GM12878 (cell line): ENCODE data around the gene CHPF2. TPM values are rescaled to one million over a fixed set of nuclear protein-coding genes. Genes with fewer than 3 reads are reported as not detected.

ENCODE experiments used
- CBFB ChIP-seq: IDR thresholded peaks from 2 replicates; pipeline ENCODE4 v1.6.1; 2016; ENCODE audit warnings: antibody characterized with exemption, low read depth
- NFIC ChIP-seq: IDR thresholded peaks from 2 replicates; pipeline ENCODE4 v1.6.1; 2012; ENCODE audit warnings: low read depth, mild to moderate bottlenecking, inconsistent platforms, low read length, moderate library complexity
- NFXL1 ChIP-seq: fragments of 450-650 bp; IDR thresholded peaks from 2 replicates; pipeline ENCODE4 v1.6.1; 2017; ENCODE audit warnings: antibody characterized with exemption, mild to moderate bottlenecking, borderline replicate concordance
- NFYB ChIP-seq: IDR thresholded peaks from 2 replicates; pipeline ENCODE4 v1.6.1; 2011; ENCODE audit warnings: low read depth, mild to moderate bottlenecking, low read length, improper control_type of control experiment, moderate library complexity; ENCODE audit not compliant: insufficient read depth
- ZSCAN29 ChIP-seq: fragments of 450-650 bp; IDR thresholded peaks from 2 replicates; pipeline ENCODE4 v1.6.1; 2017; ENCODE audit warnings: mild to moderate bottlenecking, moderate library complexity
- polyA plus RNA-seq, 11 experiments: library from polyadenylated mRNA; depleted of rRNA in 4 of 11; unstranded in 6 of 11; stranded (reverse) in 5 of 11; fragments of >200 nt; fragmentation: Nextera tagmentation in 4 of 11; fragmentation: Illumina TruSeq in 1 of 11; extraction: Ambion mirVana in 4 of 11; extraction: Trizol in 1 of 11; gene quantifications; 1 replicate in 1 of 11; 2 replicates in 10 of 11; pipeline versions ENCODE4 v1.2.1 to v1.2.3, GENCODE V29; 2011 to 2016; ENCODE audit warnings: inconsistent platforms in 2 of 11, missing spikeins in 2 of 11, low read depth in 1 of 11
- total RNA-seq, 4 experiments: library from RNA; depleted of rRNA in 3 of 4; stranded (reverse); fragments of >200 nt in 3 of 4; fragmentation: Illumina TruSeq in 1 of 4; extraction: Trizol in 1 of 4; gene quantifications; 2 replicates each; pipeline versions ENCODE4 v1.2.1 to v1.2.3, GENCODE V29; 2013 to 2021
- TF ChIP-seq, protein P1 (sequence below): IDR thresholded peaks from 2 replicates; pipeline ENCODE4 v1.6.1; 2012; ENCODE audit warnings: low read depth, low read length, improper control_type of control experiment
- TF ChIP-seq, protein P2 (sequence below): fragments of 450-650 bp; IDR thresholded peaks from 2 replicates; pipeline ENCODE4 v1.6.1; 2017; ENCODE audit warnings: mild to moderate bottlenecking, moderate library complexity
- TF ChIP-seq, protein P3 (sequence below): IDR thresholded peaks from 2 replicates; pipeline ENCODE4 v1.6.1; 2012; ENCODE audit warnings: low read depth, low read length, improper control_type of control experiment

CHPF2 gene
- total and polyA plus RNA-seq, 10 of the 15 experiments (the other 5 are each of a cell fraction or from before 2014, with no cell fraction given): 0.23 to 33.1 (median 11.5) TPM

DNA sequence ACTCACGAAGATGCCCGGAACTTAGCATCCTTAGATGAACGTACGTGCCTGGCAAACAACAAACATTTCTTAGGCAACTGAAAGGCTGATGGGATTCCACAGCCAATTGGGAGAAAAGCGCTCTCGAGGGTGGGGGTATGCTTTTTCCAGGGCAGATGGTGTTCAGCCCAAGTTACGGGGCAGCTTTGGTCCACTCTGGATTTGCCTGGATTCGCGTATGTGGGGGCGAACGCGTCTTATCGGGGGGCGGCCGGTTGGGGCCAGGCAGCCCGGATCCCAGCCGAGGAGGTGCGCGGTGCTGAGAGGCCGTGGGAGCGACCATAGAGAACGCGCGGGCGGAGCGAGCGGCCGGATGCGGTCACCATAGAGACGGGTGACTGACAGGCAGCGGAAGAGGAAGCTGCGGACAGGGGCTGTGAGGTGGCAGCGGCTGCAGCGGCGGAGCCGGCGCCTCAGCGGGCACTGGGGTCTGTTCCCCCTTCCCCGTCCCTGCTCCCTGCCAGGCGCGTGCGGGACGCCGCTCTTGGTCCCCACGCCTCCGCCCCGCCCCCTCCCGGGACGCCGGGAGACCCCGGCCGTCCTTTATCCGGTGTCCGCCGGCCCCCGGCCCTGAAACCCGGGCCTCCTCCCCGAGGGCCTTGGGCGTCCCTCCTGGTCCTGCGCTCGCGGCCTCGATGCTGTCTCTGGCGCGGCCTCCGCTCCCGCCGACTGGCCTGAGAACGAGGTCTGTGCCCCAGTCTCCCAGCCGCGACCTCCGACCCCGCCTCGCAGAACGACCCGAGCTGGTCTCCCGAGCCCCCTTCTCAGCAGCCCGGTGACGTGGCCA is at the start of gene CHPF2 (continued):
- TF ChIP-seq, protein P1, sequence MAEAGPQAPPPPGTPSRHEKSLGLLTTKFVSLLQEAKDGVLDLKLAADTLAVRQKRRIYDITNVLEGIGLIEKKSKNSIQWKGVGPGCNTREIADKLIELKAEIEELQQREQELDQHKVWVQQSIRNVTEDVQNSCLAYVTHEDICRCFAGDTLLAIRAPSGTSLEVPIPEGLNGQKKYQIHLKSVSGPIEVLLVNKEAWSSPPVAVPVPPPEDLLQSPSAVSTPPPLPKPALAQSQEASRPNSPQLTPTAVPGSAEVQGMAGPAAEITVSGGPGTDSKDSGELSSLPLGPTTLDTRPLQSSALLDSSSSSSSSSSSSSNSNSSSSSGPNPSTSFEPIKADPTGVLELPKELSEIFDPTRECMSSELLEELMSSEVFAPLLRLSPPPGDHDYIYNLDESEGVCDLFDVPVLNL: no peak
- TF ChIP-seq, protein P2, sequence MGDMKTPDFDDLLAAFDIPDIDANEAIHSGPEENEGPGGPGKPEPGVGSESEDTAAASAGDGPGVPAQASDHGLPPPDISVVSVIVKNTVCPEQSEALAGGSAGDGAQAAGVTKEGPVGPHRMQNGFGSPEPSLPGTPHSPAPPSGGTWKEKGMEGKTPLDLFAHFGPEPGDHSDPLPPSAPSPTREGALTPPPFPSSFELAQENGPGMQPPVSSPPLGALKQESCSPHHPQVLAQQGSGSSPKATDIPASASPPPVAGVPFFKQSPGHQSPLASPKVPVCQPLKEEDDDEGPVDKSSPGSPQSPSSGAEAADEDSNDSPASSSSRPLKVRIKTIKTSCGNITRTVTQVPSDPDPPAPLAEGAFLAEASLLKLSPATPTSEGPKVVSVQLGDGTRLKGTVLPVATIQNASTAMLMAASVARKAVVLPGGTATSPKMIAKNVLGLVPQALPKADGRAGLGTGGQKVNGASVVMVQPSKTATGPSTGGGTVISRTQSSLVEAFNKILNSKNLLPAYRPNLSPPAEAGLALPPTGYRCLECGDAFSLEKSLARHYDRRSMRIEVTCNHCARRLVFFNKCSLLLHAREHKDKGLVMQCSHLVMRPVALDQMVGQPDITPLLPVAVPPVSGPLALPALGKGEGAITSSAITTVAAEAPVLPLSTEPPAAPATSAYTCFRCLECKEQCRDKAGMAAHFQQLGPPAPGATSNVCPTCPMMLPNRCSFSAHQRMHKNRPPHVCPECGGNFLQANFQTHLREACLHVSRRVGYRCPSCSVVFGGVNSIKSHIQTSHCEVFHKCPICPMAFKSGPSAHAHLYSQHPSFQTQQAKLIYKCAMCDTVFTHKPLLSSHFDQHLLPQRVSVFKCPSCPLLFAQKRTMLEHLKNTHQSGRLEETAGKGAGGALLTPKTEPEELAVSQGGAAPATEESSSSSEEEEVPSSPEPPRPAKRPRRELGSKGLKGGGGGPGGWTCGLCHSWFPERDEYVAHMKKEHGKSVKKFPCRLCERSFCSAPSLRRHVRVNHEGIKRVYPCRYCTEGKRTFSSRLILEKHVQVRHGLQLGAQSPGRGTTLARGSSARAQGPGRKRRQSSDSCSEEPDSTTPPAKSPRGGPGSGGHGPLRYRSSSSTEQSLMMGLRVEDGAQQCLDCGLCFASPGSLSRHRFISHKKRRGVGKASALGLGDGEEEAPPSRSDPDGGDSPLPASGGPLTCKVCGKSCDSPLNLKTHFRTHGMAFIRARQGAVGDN: no peak
- peak; percentile 33; the same call in 1 of the 2 replicates for TF ChIP-seq NFYB
- no peak for TF ChIP-seq NFXL1
- TF ChIP-seq, protein P3, sequence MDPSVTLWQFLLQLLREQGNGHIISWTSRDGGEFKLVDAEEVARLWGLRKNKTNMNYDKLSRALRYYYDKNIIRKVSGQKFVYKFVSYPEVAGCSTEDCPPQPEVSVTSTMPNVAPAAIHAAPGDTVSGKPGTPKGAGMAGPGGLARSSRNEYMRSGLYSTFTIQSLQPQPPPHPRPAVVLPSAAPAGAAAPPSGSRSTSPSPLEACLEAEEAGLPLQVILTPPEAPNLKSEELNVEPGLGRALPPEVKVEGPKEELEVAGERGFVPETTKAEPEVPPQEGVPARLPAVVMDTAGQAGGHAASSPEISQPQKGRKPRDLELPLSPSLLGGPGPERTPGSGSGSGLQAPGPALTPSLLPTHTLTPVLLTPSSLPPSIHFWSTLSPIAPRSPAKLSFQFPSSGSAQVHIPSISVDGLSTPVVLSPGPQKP: peak; percentile 74
- TF ChIP-seq ZSCAN29: no peak
- peak; percentile 62; the same call in 1 of the 2 replicates for TF ChIP-seq CBFB
- no peak for TF ChIP-seq NFIC
